H1 (cell line): Measurements from ENCODE around the gene MMP21. TPM values are rescaled to one million over a fixed set of nuclear protein-coding genes. Genes with fewer than 3 reads are reported as not detected.
A peak's percentile ranks its signal among the peaks of the same experiment; 100 is the strongest.

Experiments used
- CTCF ChIA-PET: fragments of 300-600 bp; sonication (Branson Sonifier 250); formaldehyde crosslinking; loops from one replicate; lab custom pipeline; 2021; ENCODE audit not compliant: partially characterized antibody; lab: Charles Lee
- POLR2A ChIA-PET: fragments of 300-600 bp; sonication (Branson Sonifier 250); formaldehyde crosslinking; loops from one replicate; lab custom pipeline; 2021; ENCODE audit warnings: inconsistent platforms; ENCODE audit not compliant: partially characterized antibody; lab: Charles Lee
- DNase-seq, 2 experiments: peaks; one replicate each; pipeline versions ENCODE4 v3.0.0 to v3.0.0-alpha.2; 2010 to 2022; ENCODE audit warnings: low spot score in 2 of 2, low read depth in 1 of 2, mixed read lengths in 1 of 2
- FAIRE-seq: peaks from 2 replicates; lab custom pipeline; 2011; peaks lifted over from hg19 to GRCh38; lab: Jason Lieb, UNC
- H2AFZ ChIP-seq: 2 replicates; pipeline ENCODE4 v1.8.1; 2012; ENCODE audit warnings: low read length, inconsistent platforms
- H2AK5ac ChIP-seq: 2 replicates; pipeline ENCODE4 v1.6.1; 2013; ENCODE audit warnings: low read depth, low read length
- H2BK120ac ChIP-seq: replicated peaks from 2 replicates; pipeline ENCODE3; 2013; ENCODE audit warnings: low read depth, low read length, inconsistent platforms
- H2BK12ac ChIP-seq: 2 replicates; pipeline ENCODE4 v1.6.1; 2013; ENCODE audit warnings: low read depth, low read length
- H2BK15ac ChIP-seq: 2 replicates; pipeline ENCODE4 v1.6.1; 2013; ENCODE audit warnings: low read length
- H2BK20ac ChIP-seq: 2 replicates; pipeline ENCODE4 v1.6.1; 2013; ENCODE audit warnings: low read length
- H2BK5ac ChIP-seq: 2 replicates; pipeline ENCODE4 v1.6.1; 2013; ENCODE audit warnings: low read depth, low read length
- H3K14ac ChIP-seq: 2 replicates; pipeline ENCODE4 v1.6.1; 2013; ENCODE audit warnings: inconsistent platforms; ENCODE audit not compliant: insufficient read length
- H3K18ac ChIP-seq: 2 replicates; pipeline ENCODE4 v1.6.1; 2013; ENCODE audit warnings: low read length; ENCODE audit errors: extremely low read depth
- H3K23ac ChIP-seq: 2 replicates; pipeline ENCODE4 v1.6.1; 2013; ENCODE audit warnings: inconsistent platforms; ENCODE audit not compliant: insufficient read length
- H3K23me2 ChIP-seq: 2 replicates; pipeline ENCODE4 v1.6.1; 2013; ENCODE audit warnings: low read depth, low read length
- H3K27ac ChIP-seq: 2 replicates; pipeline ENCODE4 v1.6.1; 2011; ENCODE audit warnings: low read depth, low read length, inconsistent platforms
- H3K27me3 ChIP-seq, 4 experiments: replicated peaks in 1 of 4; 1 replicate in 1 of 4; 2 replicates in 3 of 4; pipeline versions ENCODE4 v1.6.1 to v1.8.1; 2011 to 2013; ENCODE audit warnings: low read length in 3 of 4, mild to moderate bottlenecking in 3 of 4, inconsistent platforms in 2 of 4, mixed read lengths in 2 of 4, moderate library complexity in 1 of 4; ENCODE audit not compliant: control insufficient read depth in 3 of 4, insufficient read depth in 3 of 4; ENCODE audit errors: extremely low read depth in 1 of 4
- H3K36me3 ChIP-seq, 4 experiments: 2 replicates each; pipeline versions ENCODE4 v1.6.1 to v1.8.1; 2011 to 2013; ENCODE audit warnings: mild to moderate bottlenecking in 4 of 4, low read length in 3 of 4, moderate library complexity in 2 of 4, control low read depth in 1 of 4, inconsistent platforms in 1 of 4; ENCODE audit not compliant: insufficient read depth in 4 of 4, control insufficient read depth in 2 of 4
- H3K4ac ChIP-seq: replicated peaks from 2 replicates; pipeline ENCODE3; 2013; ENCODE audit warnings: low read length, low read depth, mixed read lengths, inconsistent platforms; ENCODE audit not compliant: insufficient read length
- H3K4me1 ChIP-seq, 4 experiments: replicated peaks in 1 of 4; 1 replicate in 1 of 4; 2 replicates in 3 of 4; pipeline versions ENCODE4 v1.6.1 to v1.8.1; 2011 to 2013; ENCODE audit warnings: low read length in 3 of 4, inconsistent platforms in 2 of 4, mixed read lengths in 1 of 4; ENCODE audit not compliant: insufficient read depth in 4 of 4, control insufficient read depth in 3 of 4
- H3K4me2 ChIP-seq, 2 experiments: 2 replicates each; pipeline versions ENCODE4 v1.6.1 to v1.8.1; 2011 to 2013; ENCODE audit warnings: low read depth in 2 of 2, low read length in 2 of 2, control low read depth in 1 of 2, inconsistent platforms in 1 of 2, mild to moderate bottlenecking in 1 of 2; ENCODE audit not compliant: insufficient read depth in 1 of 2
- H3K4me3 ChIP-seq, 4 experiments: fragments of 200-600, 300-600 bp in 1 of 4; sonication (generic), shearing (Covaris generic), sonication (Bioruptor Twin) in 1 of 4; 2 replicates each; pipeline versions ENCODE4 v1.5.1 to v1.8.1; 2011 to 2016; ENCODE audit warnings: low read length in 4 of 4, low read depth in 3 of 4, control low read depth in 2 of 4, inconsistent platforms in 2 of 4, mild to moderate bottlenecking in 2 of 4, mixed read lengths in 1 of 4, moderate library complexity in 1 of 4; ENCODE audit not compliant: insufficient read depth in 2 of 4; ENCODE audit errors: extremely low read depth in 1 of 4
- H3K56ac ChIP-seq: replicated peaks from 2 replicates; pipeline ENCODE3; 2013; ENCODE audit warnings: low read depth, mild to moderate bottlenecking, mixed read lengths, low read length, inconsistent platforms; ENCODE audit not compliant: insufficient read length
- H3K79me1 ChIP-seq: 2 replicates; pipeline ENCODE4 v1.6.1; 2013; ENCODE audit warnings: low read depth, low read length, control low read depth
- H3K79me2 ChIP-seq, 2 experiments: 2 replicates each; pipeline versions ENCODE4 v1.6.1 to v1.8.1; 2012 to 2013; ENCODE audit warnings: low read length in 2 of 2, mild to moderate bottlenecking in 2 of 2, inconsistent platforms in 1 of 2; ENCODE audit not compliant: insufficient read depth in 2 of 2, control insufficient read depth in 1 of 2
- H3K9ac ChIP-seq, 4 experiments: replicated peaks in 1 of 4; 1 replicate in 1 of 4; 2 replicates in 3 of 4; pipeline versions ENCODE4 v1.6.1 to v1.8.1; 2011 to 2013; ENCODE audit warnings: low read depth in 3 of 4, low read length in 3 of 4, control low read depth in 2 of 4, mild to moderate bottlenecking in 2 of 4, moderate library complexity in 2 of 4, inconsistent platforms in 1 of 4; ENCODE audit errors: extremely low read depth in 1 of 4
- H3K9me3 ChIP-seq, 2 experiments: 2 replicates each; pipeline versions ENCODE4 v1.6.1 to v1.8.1; 2012 to 2013; ENCODE audit warnings: mild to moderate bottlenecking in 2 of 2, moderate library complexity in 2 of 2, control low read depth in 1 of 2, inconsistent platforms in 1 of 2, low read depth in 1 of 2, low read length in 1 of 2, mixed read lengths in 1 of 2; ENCODE audit not compliant: insufficient read depth in 2 of 2
- H4K20me1 ChIP-seq, 2 experiments: replicated peaks in 1 of 2; 2 replicates each; pipeline versions ENCODE3 to v1.8.1; 2011 to 2013; ENCODE audit warnings: inconsistent platforms in 2 of 2, low read length in 2 of 2, mild to moderate bottlenecking in 1 of 2; ENCODE audit not compliant: insufficient read depth in 2 of 2, control insufficient read depth in 1 of 2
- H4K5ac ChIP-seq: 2 replicates; pipeline ENCODE4 v1.6.1; 2013; ENCODE audit warnings: low read length, low read depth, mixed read lengths, inconsistent platforms; ENCODE audit not compliant: insufficient read length
- H4K8ac ChIP-seq: 2 replicates; pipeline ENCODE4 v1.8.0; 2013; ENCODE audit warnings: mild to moderate bottlenecking, moderate library complexity, low read length, inconsistent platforms; ENCODE audit not compliant: insufficient read depth; ENCODE audit errors: extremely low read depth
- H4K91ac ChIP-seq: replicated peaks from 2 replicates; pipeline ENCODE3; 2013; ENCODE audit warnings: low read length, mixed read lengths, inconsistent platforms; ENCODE audit not compliant: insufficient read length
- ASH2L ChIP-seq: fragments of 200-600, 300-600 bp; sonication (generic); IDR thresholded peaks from one replicate; pipeline ENCODE4 v1.7.1; 2017; ENCODE audit warnings: low read length
- E2F6 ChIP-seq: IDR thresholded peaks from 2 replicates; pipeline ENCODE4 v1.6.1; 2012; ENCODE audit warnings: inconsistent platforms
- HDAC2 ChIP-seq, 2 experiments: fragments of 300-600 bp in 1 of 2; sonication (generic) in 1 of 2; IDR thresholded peaks; 2 replicates each; pipeline ENCODE4 v1.6.1; 2011 to 2012; ENCODE audit warnings: low read depth in 2 of 2, low read length in 2 of 2, mild to moderate bottlenecking in 2 of 2, moderate library complexity in 2 of 2, borderline replicate concordance in 1 of 2, inconsistent platforms in 1 of 2
- KDM5A ChIP-seq: fragments of 200-600 bp; IDR thresholded peaks from 2 replicates; pipeline ENCODE4 v1.7.1; 2012; ENCODE audit warnings: mild to moderate bottlenecking, low read length, inconsistent platforms, mixed read lengths
- POLR2A ChIP-seq, 2 experiments: IDR thresholded peaks; 1 replicate in 1 of 2; 2 replicates in 1 of 2; pipeline ENCODE4 v1.6.1; 2011; ENCODE audit warnings: low read depth in 2 of 2, low read length in 2 of 2, mild to moderate bottlenecking in 2 of 2; ENCODE audit errors: control extremely low read depth in 1 of 2
- POU5F1 ChIP-seq: IDR thresholded peaks from 2 replicates; pipeline ENCODE4 v1.6.1; 2011; ENCODE audit warnings: low read depth, mild to moderate bottlenecking, low read length, moderate library complexity
- RAD21 ChIP-seq, 2 experiments: IDR thresholded peaks in 1 of 2; conservative IDR thresholded peaks in 1 of 2; 2 replicates each; pipeline ENCODE4 v1.6.1; 2011; ENCODE audit warnings: low read depth in 2 of 2, low read length in 2 of 2, improper control_type of control experiment in 1 of 2, inconsistent platforms in 1 of 2, mild to moderate bottlenecking in 1 of 2, moderate library complexity in 1 of 2
- SAP30 ChIP-seq: fragments of 300-600 bp; sonication (generic); IDR thresholded peaks from 2 replicates; pipeline ENCODE4 v1.7.1; 2012; ENCODE audit warnings: low read length, moderate library complexity, mild to moderate bottlenecking, inconsistent platforms; ENCODE audit not compliant: insufficient read depth, insufficient replicate concordance
- TCF12 ChIP-seq: IDR thresholded peaks from 2 replicates; pipeline ENCODE4 v1.6.1; 2011; ENCODE audit warnings: low read depth, mild to moderate bottlenecking, low read length
- USF2 ChIP-seq: IDR thresholded peaks from 2 replicates; pipeline ENCODE4 v1.6.1; 2011; ENCODE audit warnings: low read length, improper control_type of control experiment
- WGBS, 2 experiments: shearing (Covaris generic) in 1 of 2; methylation state at CpG; one replicate each; pipeline versions ENCODE4 v1.1.6 to v1.1.7; 2013 to 2015; ENCODE audit warnings: low lambda C conversion rate in 2 of 2, mixed read lengths in 2 of 2, inconsistent platforms in 1 of 2, low coverage in 1 of 2, missing lambda C conversion rate in 1 of 2; ENCODE audit not compliant: insufficient replicate concordance in 2 of 2, insufficient coverage in 1 of 2, insufficient read length in 1 of 2; ENCODE audit errors: extremely low coverage in 1 of 2, missing lambda C conversion rate in 1 of 2; 5-methylcytosine and 5-hydroxymethylcytosine counted together
- polyA plus RNA-seq, 7 experiments: library from polyadenylated mRNA; depleted of rRNA in 3 of 7; stranded (reverse) in 5 of 7; unstranded in 2 of 7; fragments of >200 nt in 5 of 7; fragments of 200-250 nt in 2 of 7; gene quantifications; 1 replicate in 5 of 7; 2 replicates in 1 of 7; 4 replicates in 1 of 7; pipeline versions ENCODE4 v1.2.1 to v1.2.3, GENCODE V29; 2011 to 2013; ENCODE audit warnings: missing spikeins in 2 of 7, mixed read lengths in 2 of 7
- total RNA-seq: library from RNA; stranded (reverse); fragmentation: NEBNext Ultra II Directional; extraction: Animal tissue kit (Norgen Biotek cat#: 25700); gene quantifications from 2 replicates; pipeline ENCODE4 v1.2.1, GENCODE V29; 2021

The MMP21 gene
- total and polyA plus RNA-seq, 2 of the 8 experiments (the other 6 are each of a cell fraction or from before 2014, with no cell fraction given) = not detected

- Histone ChIP-seq H3K4me2 (peak overlapping the region; percentile 74 to 99), H3K36me3 (peaks cover 11 to 29% (median 20%) of the 10 kb centered on the region in 4 experiments), H3K56ac (no peak overlapping the region), H3K9me3 (no peaks in the 10 kb centered on the region), H4K5ac (peak overlapping the region; percentile 47), H3K27me3 (no peaks in the 10 kb centered on the region), H4K20me1 (peaks cover 0 to 3% of the 10 kb centered on the region in 2 experiments), H3K79me1 (peaks cover 2% of the 10 kb centered on the region; the same call in 1 of the 2 replicates), H4K8ac (peak overlapping the region; percentile 69; the same call in 1 of the 2 replicates), H3K9ac (peak overlapping the region; percentile 81 to 100 (median 98)), H3K27ac (peak overlapping the region; percentile 100), H2AFZ (peak overlapping the region; percentile 100), H3K4me1 (peaks cover 0 to 2% (median 0%) of the 10 kb centered on the region in 4 experiments; a peak in 2 of 7 replicates), H2BK12ac (peak overlapping the region; percentile 100; the same call in 1 of the 2 replicates), H2BK20ac (no peak overlapping the region), H2BK120ac (no peak overlapping the region), H3K23me2 (no peaks in the 10 kb centered on the region; the same call in 1 of the 2 replicates), H2BK5ac (peak overlapping the region; percentile 100), H3K4me3 (peak overlapping the region; percentile 94 to 100 (median 97)), H3K18ac (no peak overlapping the region), H3K14ac (no peak overlapping the region), H2BK15ac (no peak overlapping the region), H4K91ac (no peak overlapping the region), H3K23ac (no peak overlapping the region), H2AK5ac (no peak overlapping the region), H3K79me2 (peaks cover 26 to 42% of the 10 kb centered on the region in 2 experiments), H3K4ac (peak overlapping the region; percentile 11)
- ChIA-PET CTCF (no interaction called here), POLR2A (interaction anchor here (1.1 to 2.3 kb wide), 2 partner anchors 12 to 18 kb away, joined by 4 to 7 read pairs; no protein-coding TSS in a partner anchor)
- FAIRE-seq = no peak
- no peak for TF ChIP-seq RAD21 (IDR thresholded peaks at IDR 0.05 in 1 of 2, conservative IDR thresholded peaks at IDR 0.05 in 1 of 2; ENCODE audit: low read depth in 2 of 2, low read length in 2 of 2)
- peak; percentile 54 for TF ChIP-seq SAP30
- peak; percentile 60 for TF ChIP-seq ASH2L
- no peak for TF ChIP-seq E2F6
- no peak for TF ChIP-seq USF2
- TF ChIP-seq HDAC2 (IDR thresholded peaks at IDR 0.05; ENCODE audit: borderline replicate concordance in 1 of 2, low read depth in 2 of 2, low read length in 2 of 2) = no peak
- peak; percentile 80; the same call in 1 of the 2 replicates for TF ChIP-seq KDM5A
- no peak for TF ChIP-seq TCF12
- no peak for TF ChIP-seq POU5F1
- TF ChIP-seq POLR2A (IDR thresholded peaks at IDR 0.05; ENCODE audit: control extremely low read depth in 1 of 2, low read depth in 2 of 2, low read length in 2 of 2) = no peak
- WGBS, 2 experiments = 2% methylated on average over 20 of the region's 20 CpGs; no CpG with 5 or more reads in 1 of the 2 experiments
- DNase-seq = no peak
Observed at GRCh38 chr10:125823663-125824251, 48.1 kb upstream of the MMP21 start.
